ENCODE results near the gene CKS1B.

GRCh38 chr1:155026588-155026987, 52.1 kb downstream of the CKS1B start:
- TF ChIP-seq CTCF (conservative IDR thresholded peaks at IDR 0.05 in 1 of 2, IDR thresholded peaks at IDR 0.05 in 1 of 2; ENCODE audit: extremely low read depth in 1 of 2, insufficient read depth in 1 of 2, low read depth in 1 of 2, low read length in 2 of 2) (no peak), EZH2 (IDR thresholded peaks at IDR 0.05; ENCODE audit: borderline replicate concordance, low read length) (no peak)

All from mammary epithelial cell (primary cell).